Dedifferentiated amniotic fluid mesenchymal stem cell (primary cell): ENCODE measurements around the gene PNLDC1.
"Not testable (repeated sequence)": the region's sequence is repeated elsewhere in the genome, so short reads cannot be mapped to it uniquely, and the experiment has no call there.

Experiments used
- DNase-seq: peaks from one replicate; pipeline ENCODE4 v3.0.0-alpha.2; 2016; ENCODE audit errors: extremely low spot score

The PNLDC1 gene

DNA sequence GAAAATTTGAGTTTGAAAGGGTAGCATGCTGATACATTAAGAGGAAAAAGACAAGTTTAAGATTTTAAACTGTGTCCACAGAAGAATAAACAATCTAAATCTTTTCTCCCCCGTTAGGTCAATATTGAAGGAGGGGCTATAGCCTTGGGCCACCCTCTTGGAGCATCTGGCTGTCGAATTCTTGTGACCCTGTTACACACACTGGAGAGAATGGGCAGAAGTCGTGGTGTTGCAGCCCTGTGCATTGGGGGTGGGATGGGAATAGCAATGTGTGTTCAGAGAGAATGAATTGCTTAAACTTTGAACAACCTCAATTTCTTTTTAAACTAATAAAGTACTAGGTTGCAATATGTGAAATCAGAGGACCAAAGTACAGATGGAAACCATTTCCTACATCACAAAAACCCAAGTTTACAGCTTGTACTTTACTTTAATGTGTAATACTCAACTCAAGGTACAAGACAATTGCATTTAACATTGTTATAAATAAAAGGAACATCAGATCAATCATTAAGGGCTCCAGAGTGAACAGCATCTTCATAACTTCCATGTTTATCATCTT lies 21.5 kb upstream of the PNLDC1 start:
- DNase-seq, result no peak

DNA sequence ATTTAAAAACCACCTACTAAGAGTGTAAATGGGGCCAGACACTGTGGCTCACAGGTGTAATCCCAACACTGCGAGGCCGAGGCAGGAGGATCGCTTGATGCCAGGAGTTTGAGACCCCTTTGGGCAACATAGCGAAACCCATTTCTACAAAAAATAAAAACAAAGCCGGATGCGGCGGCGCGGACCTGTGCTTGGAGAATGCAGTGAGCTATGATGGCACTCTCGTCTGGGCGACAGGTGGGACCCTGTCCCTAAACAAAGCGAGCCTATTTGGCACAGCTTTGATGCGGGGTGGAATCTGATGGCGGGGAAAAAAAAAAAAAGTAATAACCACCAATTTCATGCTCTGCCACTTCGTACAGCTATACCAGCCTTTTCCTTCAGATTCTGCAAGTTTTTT lies 11.8 kb upstream of the PNLDC1 start:
- no peak for DNase-seq

- no peak for DNase-seq
Measured at GRCh38 chr6:159788753-159789376, 11.2 kb upstream of the PNLDC1 start.

GRCh38 chr6:159789377-159790148 lies 10.5 kb upstream of the PNLDC1 start, which contains the start of gene TCP1:
TCP1 (minus strand) TSS chr6:159789602; CDS start chr6:159789468, 134 bp downstream.
- DNase-seq, result peak; percentile 100

DNA sequence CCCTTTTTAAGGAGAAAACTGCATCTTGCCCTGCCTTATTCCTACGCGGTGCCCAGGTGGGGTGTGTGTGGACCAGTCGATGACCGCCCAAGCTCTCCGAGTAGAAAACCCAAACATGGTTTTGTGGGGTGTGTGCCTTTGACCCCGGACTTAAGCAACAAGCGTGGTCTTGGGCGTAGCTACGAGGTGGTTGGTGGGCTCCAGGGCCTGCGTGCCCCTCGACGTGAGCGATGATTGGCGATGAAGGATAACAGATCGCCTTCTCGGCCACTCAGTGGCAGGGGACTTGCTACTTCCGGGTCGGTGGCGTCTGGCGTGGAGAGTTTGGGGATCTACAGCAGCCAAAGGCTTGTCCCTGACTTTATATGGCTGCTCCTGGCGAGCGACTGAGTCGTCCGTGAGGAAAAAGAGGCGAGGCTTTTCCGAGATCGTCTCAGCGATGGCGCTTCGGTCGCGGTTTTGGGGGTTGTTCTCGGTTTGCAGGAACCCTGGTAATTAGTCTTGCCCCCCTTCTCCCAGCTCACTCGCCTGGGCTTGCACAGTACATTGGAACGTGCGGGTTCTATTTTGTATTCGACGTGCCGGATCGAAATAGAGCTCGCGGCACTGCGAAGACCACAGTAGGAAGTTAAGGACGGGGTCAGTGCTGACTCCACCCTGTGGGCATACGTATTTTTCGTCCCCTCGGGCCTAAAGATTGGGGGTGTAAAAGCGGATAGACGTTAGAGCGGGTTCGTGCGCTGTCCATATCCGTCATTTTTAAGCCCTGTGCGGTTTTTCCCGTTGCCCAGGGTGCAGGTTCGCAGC lies 9.7 kb upstream of the PNLDC1 start, which contains the start of gene MRPL18:
TSS of gene MRPL18 (plus strand) at position 319 of the 807 bp plus-strand sequence. CDS start at position 440, 121 bp downstream.
- DNase-seq, result peak; percentile 97

- no peak for DNase-seq
Measured at GRCh38 chr6:159790956-159791598, 9.0 kb upstream of the PNLDC1 start.

- not testable (repeated sequence) for DNase-seq
Measured at GRCh38 chr6:159794976-159795375, 5.1 kb upstream of the PNLDC1 start.

DNA sequence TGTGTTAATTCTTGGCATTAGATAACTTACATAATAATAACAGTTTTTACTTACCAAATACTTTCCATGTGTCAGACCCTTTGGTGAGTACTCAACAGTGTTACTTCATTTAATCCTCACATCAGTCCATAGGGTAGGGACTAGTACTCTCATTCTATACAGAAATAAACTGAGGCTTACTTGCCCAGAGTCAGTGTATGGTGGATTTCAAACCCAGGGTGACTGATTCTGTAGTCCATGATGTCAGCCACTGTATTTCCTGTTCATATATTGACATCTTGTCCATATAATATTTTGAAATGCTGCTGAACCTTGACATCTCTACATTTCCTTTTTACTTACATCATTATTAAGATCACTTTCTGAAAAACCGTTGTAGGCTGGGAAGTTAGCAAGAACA lies 2.5 kb upstream of the PNLDC1 start:
- DNase-seq, result no peak

GRCh38 chr6:159801935-159802334 lies 1.9 kb downstream of the PNLDC1 start:
- DNase-seq, result no peak

DNA sequence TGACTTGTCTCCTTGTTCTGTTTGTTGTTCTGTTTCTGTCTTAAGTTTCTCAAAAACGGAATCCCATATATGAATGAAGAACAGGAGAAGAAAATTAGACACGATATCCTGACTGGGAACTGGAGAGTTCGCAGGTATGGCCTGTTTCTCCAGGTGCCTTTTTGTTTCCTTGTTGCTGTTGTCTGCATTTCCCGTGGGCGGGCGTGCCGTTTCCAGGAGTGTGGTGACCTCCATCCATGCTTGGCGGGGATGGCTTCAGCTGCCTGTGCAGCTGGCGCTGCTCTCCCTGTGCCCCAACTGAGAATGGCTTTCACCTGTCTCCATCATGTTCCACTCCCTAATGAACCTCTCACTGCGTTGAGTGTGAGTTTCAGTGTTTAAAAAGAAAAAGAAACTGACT lies 4.4 kb downstream of the PNLDC1 start:
- no peak for DNase-seq

GRCh38 chr6:159805440-159806020 lies 5.5 kb downstream of the PNLDC1 start:
- DNase-seq, result no peak

DNA sequence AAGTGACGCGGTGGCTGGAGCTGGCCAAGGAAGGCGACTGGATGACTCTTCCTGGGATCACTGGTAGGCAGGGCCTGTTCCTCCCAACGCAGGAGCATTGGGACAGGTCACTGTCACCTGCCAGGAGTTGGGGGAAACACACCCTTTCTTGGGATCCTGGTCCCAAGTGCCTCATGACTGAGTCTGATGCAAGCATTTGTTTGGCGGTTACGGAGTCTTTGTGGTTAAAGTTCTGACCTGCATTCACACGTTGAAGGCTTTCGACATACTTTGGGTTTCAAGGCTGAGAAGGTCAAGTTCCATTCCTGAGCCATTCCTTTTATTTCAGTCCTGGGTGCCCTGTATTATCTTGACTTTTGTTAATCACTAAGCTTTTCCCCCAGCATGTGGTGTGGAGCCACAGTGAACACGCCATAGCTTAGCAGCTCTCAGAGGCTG lies 6.0 kb downstream of the PNLDC1 start:
- DNase-seq, result no peak

DNA sequence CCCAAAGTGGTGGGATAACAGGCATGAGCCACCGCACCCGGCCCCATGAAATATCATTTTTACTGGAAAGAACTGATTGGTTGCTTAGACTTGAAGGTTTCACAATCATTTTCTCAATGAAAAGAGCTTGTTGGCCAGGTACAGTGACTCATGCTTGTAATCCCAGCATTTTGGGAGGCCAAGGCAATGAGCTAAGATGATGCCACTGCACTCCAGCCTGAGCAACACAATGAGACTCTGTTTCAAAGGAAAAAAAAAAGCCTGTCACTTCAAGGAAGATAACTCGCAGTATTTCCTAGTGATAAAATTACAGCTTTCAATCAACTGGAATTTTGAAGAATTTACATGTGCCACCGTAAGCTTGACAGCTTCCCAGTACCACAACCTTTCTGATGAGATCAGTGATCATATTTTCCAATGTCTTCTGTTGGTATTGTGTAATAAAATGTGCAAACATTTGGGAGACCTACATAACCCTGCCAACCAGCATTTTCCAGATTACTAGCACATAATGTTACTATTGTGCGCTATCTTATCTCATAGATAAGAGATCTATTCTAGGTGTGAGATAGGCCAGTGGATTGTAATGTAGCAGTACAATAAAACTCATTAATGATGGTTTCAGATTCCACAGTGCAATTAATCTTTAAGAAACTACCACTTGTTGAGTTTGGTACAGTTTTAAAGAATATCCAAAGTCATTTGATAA lies 7.2 kb downstream of the PNLDC1 start:
- no peak for DNase-seq

DNA sequence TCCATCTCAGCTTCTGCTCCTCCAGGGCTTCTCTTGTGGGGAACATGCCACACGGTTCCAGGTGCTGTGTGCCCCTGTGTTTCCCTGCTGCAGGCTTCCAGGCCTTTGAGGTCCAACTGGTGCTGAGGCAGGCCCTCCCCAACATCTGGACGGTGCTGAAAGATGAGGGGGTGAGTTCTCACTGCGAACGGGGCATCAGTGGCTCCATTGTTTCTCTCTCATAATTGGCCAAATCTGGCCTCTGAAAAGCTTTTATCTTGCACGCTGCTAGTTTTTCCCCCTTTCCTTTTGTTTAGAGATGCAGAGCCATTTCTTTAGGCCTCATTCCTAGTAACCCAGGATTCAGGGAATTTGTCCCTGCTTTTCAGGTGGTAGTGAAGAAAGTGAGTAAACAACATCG lies 8.6 kb downstream of the PNLDC1 start:
- no peak for DNase-seq

DNA sequence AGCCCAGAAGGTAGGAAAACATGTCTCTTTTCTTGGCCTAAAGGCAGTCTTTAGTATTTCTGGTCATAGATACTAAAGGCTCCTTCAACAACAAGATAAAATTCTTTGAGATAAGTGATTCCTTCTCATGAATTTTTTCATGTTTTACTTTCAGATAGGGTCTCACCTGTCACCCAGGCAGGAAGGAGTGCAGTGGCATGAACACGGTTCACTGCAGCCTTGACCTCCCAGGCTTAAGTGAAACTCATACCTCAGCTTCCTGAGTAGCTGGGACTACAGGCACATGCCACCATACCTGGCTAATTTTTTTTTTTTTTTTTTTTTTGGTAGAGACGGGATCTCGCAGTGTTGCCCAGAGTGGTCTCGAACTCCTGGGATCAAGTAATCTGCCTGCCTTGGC lies 9.1 kb downstream of the PNLDC1 start:
- DNase-seq, result no peak

DNA sequence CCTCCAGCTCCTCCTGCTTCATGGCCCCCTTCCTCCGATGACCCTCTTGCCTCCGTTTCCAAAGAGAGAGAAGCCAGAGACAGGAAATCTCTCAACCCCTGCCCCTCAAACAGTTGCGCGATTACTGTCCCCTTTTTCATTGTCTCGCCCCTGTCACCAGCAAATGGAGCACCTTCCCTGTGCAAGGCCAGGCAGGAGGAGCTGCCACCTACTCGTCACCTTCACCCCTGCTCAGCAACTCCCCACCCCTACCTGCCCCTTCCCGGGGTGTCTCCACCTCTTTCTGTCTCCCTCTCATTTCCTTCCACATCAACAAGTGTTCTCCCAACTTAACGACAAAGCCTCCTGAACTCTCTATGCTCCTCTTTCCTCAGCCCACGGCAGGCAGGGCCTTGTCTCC lies 13.7 kb downstream of the PNLDC1 start:
- DNase-seq, result no peak

DNA sequence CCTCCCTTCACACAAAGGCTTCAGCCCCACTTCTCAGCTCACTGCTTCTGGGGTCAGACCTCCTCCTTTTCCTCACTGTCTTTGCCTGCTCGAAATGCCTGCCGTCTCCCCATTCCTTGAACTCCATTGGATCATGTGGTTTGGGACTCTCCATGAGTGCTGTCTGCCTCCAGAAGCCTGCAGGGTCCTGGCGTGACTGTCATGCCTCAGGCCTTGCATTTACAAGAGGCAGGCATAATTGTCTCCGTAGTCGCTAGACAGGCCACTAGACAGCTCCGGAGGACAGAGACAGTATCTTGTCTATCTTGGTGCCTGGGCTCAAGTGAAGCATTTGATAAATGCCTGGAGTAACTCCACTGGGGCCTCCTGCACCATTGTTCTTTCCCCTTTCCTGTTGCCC lies 15.3 kb downstream of the PNLDC1 start:
- no peak for DNase-seq

DNA sequence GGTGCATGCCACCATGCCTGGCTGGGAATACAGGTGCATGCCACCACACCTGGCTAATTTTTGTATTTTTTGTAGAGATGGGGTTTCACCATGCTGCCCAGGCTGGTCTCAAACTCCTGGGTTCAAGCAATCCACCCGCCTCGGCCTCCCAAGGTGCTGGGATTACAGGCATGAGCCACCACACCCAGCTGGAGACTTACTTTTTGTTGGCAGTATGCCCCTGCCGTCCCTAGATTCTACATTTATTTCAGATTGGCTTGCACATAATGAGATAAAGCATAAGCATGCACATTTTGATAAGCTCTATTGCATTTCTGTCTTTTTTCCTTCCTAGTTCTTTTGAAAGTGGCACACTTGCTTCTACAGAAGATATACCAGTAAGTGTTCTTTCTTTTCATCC lies 16.7 kb downstream of the PNLDC1 start:
- not testable (repeated sequence) for DNase-seq

- no peak for DNase-seq
Measured at GRCh38 chr6:159817951-159818739, 18.1 kb downstream of the PNLDC1 start.

DNA sequence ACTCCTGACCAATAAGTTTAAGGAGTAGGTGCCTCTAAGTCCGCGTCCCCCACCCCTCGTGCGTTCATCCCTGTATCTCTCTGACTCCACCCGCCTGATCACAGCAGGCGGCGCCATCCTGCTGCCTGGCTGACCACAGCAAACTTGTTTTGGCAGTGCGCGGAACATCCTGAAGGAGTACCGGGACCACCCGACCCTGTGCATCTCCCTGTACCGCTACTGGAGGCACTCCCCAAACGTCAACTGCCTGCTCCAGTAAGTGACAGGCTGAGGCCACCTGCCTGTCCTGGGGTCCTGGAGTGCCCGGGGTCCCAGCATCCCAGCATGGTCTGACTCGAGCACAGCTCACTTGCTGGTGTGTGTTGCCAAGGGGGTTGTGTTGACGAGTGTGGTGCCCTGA lies 19.0 kb downstream of the PNLDC1 start:
- no peak for DNase-seq
